Ishikawa (cell line): ENCODE measurements around the gene SNX3.

Experiments
- CEBPB ChIP-seq: IDR thresholded peaks from 2 replicates; pipeline ENCODE4 v1.6.1; 2012
- CREB1 ChIP-seq: IDR thresholded peaks from 2 replicates; pipeline ENCODE4 v1.6.1; 2012; ENCODE audit warnings: low read depth
- EGR1 ChIP-seq: IDR thresholded peaks from 2 replicates; pipeline ENCODE4 v1.6.1; 2012
- EP300 ChIP-seq: IDR thresholded peaks from 2 replicates; pipeline ENCODE4 v1.6.1; 2012; ENCODE audit warnings: borderline replicate concordance
- FOXM1 ChIP-seq: IDR thresholded peaks from 2 replicates; pipeline ENCODE4 v1.6.1; 2012; ENCODE audit warnings: low read depth, borderline replicate concordance
- MAX ChIP-seq: IDR thresholded peaks from 2 replicates; pipeline ENCODE4 v1.6.1; 2012
- NFIC ChIP-seq: IDR thresholded peaks from 2 replicates; pipeline ENCODE4 v1.6.1; 2012
- RAD21 ChIP-seq: IDR thresholded peaks from 2 replicates; pipeline ENCODE4 v1.6.1; 2012; ENCODE audit warnings: low read depth
- REST ChIP-seq: IDR thresholded peaks from 2 replicates; pipeline ENCODE4 v1.6.1; 2012; ENCODE audit warnings: low read depth, mild to moderate bottlenecking
- TAF1 ChIP-seq: IDR thresholded peaks from 2 replicates; pipeline ENCODE4 v1.6.1; 2012; ENCODE audit warnings: low read depth, mild to moderate bottlenecking
- TCF12 ChIP-seq: IDR thresholded peaks from 2 replicates; pipeline ENCODE4 v1.6.1; 2012; ENCODE audit warnings: low read depth
- TEAD4 ChIP-seq: IDR thresholded peaks from 2 replicates; pipeline ENCODE4 v1.6.1; 2012
- USF1 ChIP-seq: IDR thresholded peaks from 2 replicates; pipeline ENCODE4 v1.6.1; 2012
- YY1 ChIP-seq: IDR thresholded peaks from 2 replicates; pipeline ENCODE4 v1.6.1; 2012; ENCODE audit warnings: low read depth
- ZBTB7A ChIP-seq: IDR thresholded peaks from 2 replicates; pipeline ENCODE4 v1.6.1; 2012; ENCODE audit warnings: low read depth

Gene SNX3

GRCh38 chr6:108193131-108193530, 67.7 kb downstream of the SNX3 start:
- TF ChIP-seq EGR1 (no peak), TAF1 (no peak), REST (no peak), CEBPB (no peak), CREB1 (no peak), MAX (no peak), RAD21 (no peak), NFIC (no peak), ZBTB7A (no peak), USF1 (no peak), TEAD4 (no peak), TCF12 (no peak), FOXM1 (no peak), YY1 (no peak), EP300 (no peak)

- no peak for TF ChIP-seq MAX
- no peak for TF ChIP-seq EGR1
- TF ChIP-seq CREB1, result no peak
- no peak for TF ChIP-seq ZBTB7A
- no peak for TF ChIP-seq TAF1
- TF ChIP-seq NFIC, result no peak
- no peak for TF ChIP-seq USF1
- TF ChIP-seq REST, result no peak
- TF ChIP-seq TCF12, result no peak
- no peak for TF ChIP-seq EP300
- no peak for TF ChIP-seq YY1
- TF ChIP-seq CEBPB, result no peak
These were observed 73.3 kb downstream of the SNX3 start for GRCh38 chr6:108187519-108187918.

- TF ChIP-seq USF1, result no peak
- no peak for TF ChIP-seq MAX
- no peak for TF ChIP-seq TAF1
These were observed 74.6 kb downstream of the SNX3 start for GRCh38 chr6:108186226-108186625.

GRCh38 chr6:108180776-108181175, 80.1 kb downstream of the SNX3 start:
- TF ChIP-seq EGR1 (no peak), NFIC (no peak), RAD21 (no peak), TEAD4 (no peak), CREB1 (no peak), ZBTB7A (no peak), FOXM1 (no peak), EP300 (no peak), USF1 (no peak), REST (no peak), TAF1 (no peak), MAX (no peak), YY1 (no peak), CEBPB (no peak), TCF12 (no peak)
